K562 (cell line): ENCODE data around the gene WDR90. TPM values are rescaled to one million over a fixed set of nuclear protein-coding genes. Genes with fewer than 3 reads are reported as not detected.

Experiments
- ATAC-seq: fragments of 200-7000 bp; cut with Tn5 transposase; 3 replicates; pipeline ENCODE4 v1.9.1; 2020; ENCODE audit warnings: moderate library complexity
- BruUV-seq: library from RNA; stranded (reverse); fragments of 400-500 nt; replicated peaks from 2 replicates; lab custom pipeline; 2021; lab: Mats Ljungman, UMichigan
- CTCF ChIA-PET: fragments of 300-600 bp; formaldehyde crosslinking; extraction: SDS; loops from one replicate; lab custom pipeline; 2021; ENCODE audit warnings: low intra/inter-chr PET ratio; lab: Yijun Ruan, JAX
- POLR2A ChIA-PET: fragments of 300-600, 350-650 bp; sonication (Branson Sonifier 250); formaldehyde crosslinking; extraction: SDS; loops from one replicate; lab custom pipeline; 2021; ENCODE audit warnings: antibody characterized with exemption, inconsistent platforms; lab: Yijun Ruan, JAX
- DNase-seq, 4 experiments: peaks; one replicate each; pipeline versions ENCODE4 v3.0.0 to v3.0.0-alpha.2; 2011 to 2018; ENCODE audit warnings: low spot score in 3 of 4, mixed read lengths in 3 of 4; ENCODE audit errors: extremely low read depth in 1 of 4
- FAIRE-seq: peaks from 2 replicates; lab custom pipeline; 2011; peaks lifted over from hg19 to GRCh38; lab: Jason Lieb, UNC
- H2AFZ ChIP-seq: 2 replicates; pipeline ENCODE4 v1.6.0; 2011; ENCODE audit warnings: low read depth, low read length, control low read depth, inconsistent platforms
- H3K27ac ChIP-seq: fragments of 200-600 bp; 3 replicates; pipeline ENCODE4 v1.8.0; 2011; ENCODE audit warnings: low read depth, mild to moderate bottlenecking, control low read depth, inconsistent platforms, low read length, moderate library complexity, mixed read lengths; ENCODE audit errors: extremely low read depth
- H3K27me3 ChIP-seq, 2 experiments: fragments of 300-600 bp in 1 of 2; 2 replicates in 1 of 2; 3 replicates in 1 of 2; pipeline versions ENCODE4 v1.6.0 to v1.8.0; 2011; ENCODE audit warnings: inconsistent platforms in 2 of 2, low read length in 2 of 2, mild to moderate bottlenecking in 1 of 2, mixed read lengths in 1 of 2, moderate library complexity in 1 of 2; ENCODE audit not compliant: control insufficient read depth in 2 of 2, insufficient read depth in 2 of 2
- H3K36me3 ChIP-seq: fragments of 300-600 bp; 3 replicates; pipeline ENCODE4 v1.8.0; 2011; ENCODE audit warnings: mild to moderate bottlenecking, low read length, inconsistent platforms; ENCODE audit not compliant: control insufficient read depth, insufficient read depth
- H3K4me1 ChIP-seq, 2 experiments: fragments of 200-600 bp in 1 of 2; replicated peaks in 1 of 2; 2 replicates in 1 of 2; 3 replicates in 1 of 2; pipeline versions ENCODE4 v1.5.1 to v1.8.0; 2011; ENCODE audit warnings: inconsistent platforms in 2 of 2, low read length in 2 of 2, mild to moderate bottlenecking in 1 of 2, mixed read lengths in 1 of 2, moderate library complexity in 1 of 2; ENCODE audit not compliant: control insufficient read depth in 2 of 2, insufficient read depth in 2 of 2
- H3K4me2 ChIP-seq: 2 replicates; pipeline ENCODE4 v1.6.1; 2011; ENCODE audit warnings: low read length, control low read depth, inconsistent platforms, mixed read lengths; ENCODE audit not compliant: insufficient read depth
- H3K4me3 ChIP-seq: fragments of 200-600 bp; sonication (generic), shearing (Covaris generic); 2 replicates; pipeline ENCODE4 v1.5.1; 2016; ENCODE audit warnings: control low read depth, inconsistent platforms
- H3K79me2 ChIP-seq: fragments of 200-600 bp; 3 replicates; pipeline ENCODE4 v1.8.0; 2011; ENCODE audit warnings: low read length, inconsistent platforms; ENCODE audit not compliant: control insufficient read depth, insufficient read depth
- H3K9ac ChIP-seq, 2 experiments: 2 replicates each; pipeline versions ENCODE4 v1.6.0 to v1.6.1; 2011; ENCODE audit warnings: low read depth in 2 of 2, low read length in 2 of 2, control low read depth in 1 of 2, inconsistent platforms in 1 of 2, mild to moderate bottlenecking in 1 of 2, mixed read lengths in 1 of 2; ENCODE audit not compliant: insufficient read depth in 1 of 2
- H3K9me1 ChIP-seq: one replicate; pipeline ENCODE4 v1.6.0; 2011; ENCODE audit warnings: inconsistent platforms, mild to moderate bottlenecking, low read length, moderate library complexity; ENCODE audit not compliant: control insufficient read depth, insufficient read depth
- H3K9me3 ChIP-seq: replicated peaks from 2 replicates; pipeline ENCODE4 v1.5.1; 2011; ENCODE audit warnings: low read depth, low read length, inconsistent platforms; ENCODE audit not compliant: control insufficient read depth, insufficient read depth
- H4K20me1 ChIP-seq: replicated peaks from 2 replicates; pipeline ENCODE4 v1.6.1; 2011; ENCODE audit warnings: low read length, inconsistent platforms, mixed read lengths; ENCODE audit not compliant: control insufficient read depth, insufficient read depth
- ETV6 ChIP-seq, 3 experiments: fragments of 150-350 bp in 1 of 3; sonication (generic) in 1 of 3; formaldehyde crosslinking in 1 of 3; IDR thresholded peaks; 2 replicates each; pipeline versions ENCODE4 v1.6.1 to v1.8.0; 2014 to 2022; ENCODE audit warnings: borderline replicate concordance in 2 of 3, low read depth in 2 of 3, antibody characterized with exemption in 1 of 3, low read length in 1 of 3, mild to moderate bottlenecking in 1 of 3, missing genetic modification reagents in 1 of 3
- GABPB1 ChIP-seq: sonication (generic); formaldehyde crosslinking; IDR thresholded peaks from 2 replicates; pipeline ENCODE4 v1.8.0; 2022; ENCODE audit warnings: mild to moderate bottlenecking, missing genetic modification reagents
- MCM7 ChIP-seq, 2 experiments: fragments of 450-650 bp; IDR thresholded peaks; 2 replicates each; pipeline ENCODE4 v1.6.1; 2016 to 2018
- SP2 ChIP-seq: IDR thresholded peaks from 2 replicates; pipeline ENCODE4 v1.6.1; 2011; ENCODE audit warnings: mild to moderate bottlenecking, low read depth, low read length, moderate library complexity; ENCODE audit not compliant: poor library complexity, severe bottlenecking; ENCODE audit errors: extremely low read depth
- TBL1XR1 ChIP-seq, 2 experiments: IDR thresholded peaks; 2 replicates each; pipeline ENCODE4 v1.6.1; 2012; ENCODE audit warnings: improper control_type of control experiment in 2 of 2, low read length in 2 of 2, mild to moderate bottlenecking in 1 of 2
- TGIF2 ChIP-seq: sonication (generic); formaldehyde crosslinking; IDR thresholded peaks from 2 replicates; pipeline ENCODE4 v1.8.1; 2022; ENCODE audit warnings: mild to moderate bottlenecking, missing genetic modification reagents, moderate library complexity
- WGBS: fragments of 100-300 bp; shearing (Covaris generic); methylation state at CpG from one replicate; pipeline ENCODE4 v1.1.6; 2016; ENCODE audit warnings: low coverage, mixed read lengths; ENCODE audit not compliant: insufficient coverage; ENCODE audit errors: missing lambda C conversion rate; 5-methylcytosine and 5-hydroxymethylcytosine counted together
- in situ Hi-C: fragments of 300-500 bp; cut with MboI; formaldehyde crosslinking; loops from 4 replicates; pipeline ENCODE4 v1.15.0; 2018; ENCODE audit warnings: inconsistent platforms, mixed read lengths
- intact Hi-C: fragments of 100-400 bp; cut with micrococcal nuclease; formaldehyde crosslinking; loops from 2 replicates; pipeline ENCODE4 v1.14.2; 2022
- polyA plus RNA-seq, 8 experiments: library from polyadenylated mRNA; depleted of rRNA in 4 of 8; stranded (reverse) in 5 of 8; unstranded in 3 of 8; fragments of >200 nt; fragmentation: Nextera tagmentation in 2 of 8; fragmentation: Illumina TruSeq in 1 of 8; extraction: Ambion mirVana in 2 of 8; extraction: Trizol in 1 of 8; gene quantifications; 2 replicates each; pipeline versions ENCODE4 v1.2.1 to v1.2.3, GENCODE V29; 2011 to 2014; ENCODE audit warnings: inconsistent platforms in 1 of 8, missing spikeins in 1 of 8
- total RNA-seq, 7 experiments: library from RNA; depleted of rRNA in 6 of 7; stranded (reverse); fragments of >200 nt in 6 of 7; fragmentation: Illumina TruSeq in 2 of 7; extraction: Trizol in 2 of 7; gene quantifications; 2 replicates each; pipeline versions ENCODE4 v1.2.1 to v1.2.3, GENCODE V29; 2011 to 2021; ENCODE audit warnings: low replicate concordance in 1 of 7
- TF ChIP-seq, protein P1 (sequence below): fragments of 250-450 bp; sonication (Bioruptor Pico); IDR thresholded peaks from 2 replicates; pipeline ENCODE4 v1.4.0; 2020; ENCODE audit warnings: mild to moderate bottlenecking, moderate library complexity
- TF ChIP-seq, protein P2 (sequence below): fragments of 150-350 bp; conservative IDR thresholded peaks from 2 replicates; pipeline ENCODE4 v1.6.1; 2014; ENCODE audit warnings: low read length
- TF ChIP-seq, protein P3 (sequence below), 3 experiments: fragments of 200-800 bp in 1 of 3; sonication (Bioruptor generic) in 1 of 3; sonication (generic) in 1 of 3; formaldehyde crosslinking in 1 of 3; IDR thresholded peaks; 2 replicates each; pipeline versions ENCODE4 v1.6.1 to v1.8.0; 2016 to 2022; ENCODE audit warnings: mild to moderate bottlenecking in 2 of 3, missing compliant biosample characterization in 2 of 3, missing genetic modification characterization in 2 of 3, missing genetic modification reagents in 1 of 3
- TF ChIP-seq, protein P4 (sequence below): sonication (generic); formaldehyde crosslinking; IDR thresholded peaks from 2 replicates; pipeline ENCODE4 v1.8.1; 2023; ENCODE audit warnings: mild to moderate bottlenecking, missing genetic modification reagents

WDR90 gene
- total and polyA plus RNA-seq, 9 of the 15 experiments (the other 6 are each of a cell fraction or from before 2014, with no cell fraction given), result 0.44 to 12.6 (median 3.3) TPM

DNA sequence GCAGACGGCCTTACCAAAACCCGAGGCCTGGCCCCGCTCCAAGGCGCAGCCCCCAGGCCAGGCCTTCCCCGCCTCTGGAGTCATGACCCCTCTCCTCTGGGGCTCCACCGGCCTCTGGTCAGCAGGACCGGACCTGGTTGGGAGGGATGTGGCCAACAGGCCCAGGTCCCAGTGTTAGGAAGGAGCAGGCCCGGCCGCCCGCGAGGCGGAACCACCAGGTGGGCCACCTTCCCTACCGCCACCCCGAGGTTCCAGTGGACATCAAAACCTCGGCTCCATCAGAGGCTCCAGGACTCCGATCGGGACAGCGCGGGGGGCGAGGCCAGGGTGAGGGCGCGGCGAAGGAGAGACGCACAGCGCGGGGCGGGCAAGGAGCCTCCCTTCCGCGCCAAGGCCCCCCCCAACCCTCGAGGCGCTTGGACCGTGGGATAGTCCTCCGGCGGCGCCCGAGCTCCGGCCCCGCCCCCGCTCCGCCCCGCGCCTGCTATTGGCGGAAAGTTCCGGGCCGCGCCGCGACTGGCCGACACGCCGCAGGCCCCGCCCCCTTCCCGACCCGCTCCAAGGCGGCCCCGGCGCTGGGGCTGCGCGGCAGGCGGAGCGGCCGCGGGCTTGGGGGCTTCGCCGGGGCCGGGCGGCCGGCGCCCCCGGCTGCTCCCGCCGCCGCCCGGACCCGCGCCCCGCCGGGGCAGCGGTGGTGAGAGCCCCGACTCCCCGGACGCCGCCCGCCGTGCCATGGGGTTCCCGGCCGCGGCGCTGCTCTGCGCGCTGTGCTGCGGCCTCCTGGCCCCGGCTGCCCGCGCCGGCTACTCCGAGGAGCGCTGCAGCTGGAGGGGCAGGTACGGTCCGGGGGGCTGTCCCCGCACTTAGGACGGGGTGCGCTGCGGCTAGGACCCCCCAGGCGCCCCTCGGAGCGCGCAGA lies 65.7 kb downstream of the WDR90 start, which contains the start of gene METRN:
Gene METRN (plus strand): TSS at position 561 of the 919 bp plus-strand sequence. CDS start 172 bp downstream, at position 733.
- 7% methylated on average over 88 of the region's 108 CpGs for WGBS
- peak; percentile 87 to 95 (median 91) for DNase-seq
- no TSS peak for BruUV-seq
- Histone ChIP-seq H3K9me3 (no peaks in the 10 kb centered on the region), H3K36me3 (peaks cover 19% of the 10 kb centered on the region; the same call in 2 of the 3 replicates), H3K79me2 (peaks cover 20% of the 10 kb centered on the region), H3K9me1 (peaks cover 3% of the 10 kb centered on the region), H3K9ac (peak within 1 kb of the TSS; percentile 42 to 92; a peak in 3 of 4 replicates), H2AFZ (peak within 1 kb of the TSS; percentile 75), H3K4me3 (peak within 1 kb of the TSS; percentile 68), H4K20me1 (peaks cover 7% of the 10 kb centered on the region; the same call in 1 of the 2 replicates), H3K27me3 (no peaks in the 10 kb centered on the region), H3K27ac (peak within 1 kb of the TSS; percentile 35; the same call in 2 of the 3 replicates), H3K4me2 (peak within 1 kb of the TSS; percentile 77), H3K4me1 (peaks cover 12 to 85% of the 10 kb centered on the region in 2 experiments; a peak in 4 of 5 replicates)
- in situ Hi-C loops (loop anchor here (5.0 to 10.0 kb wide), 2 partner anchors 72 to 340 kb away; partner anchors contain the start of genes CHTF18 and RPUSD1), intact Hi-C loops (loop anchor here (2.0 to 5.0 kb wide), 2 partner anchors 14 to 92 kb away; no protein-coding TSS in a partner anchor)
- ChIA-PET POLR2A (interaction anchor here (0.6 to 1.7 kb wide), 8 partner anchors 11 to 345 kb away, joined by 3 to 5 read pairs (median 4); partner anchors contain the start of genes CCDC78 and WDR24), CTCF (interaction anchor here (0.9 to 1.3 kb wide), 2 partner anchors 26 to 71 kb away, joined by 3 to 9 read pairs; partner anchors contain the start of gene CIAO3)
- FAIRE-seq, result peak; percentile 60
- ATAC-seq, result peak; percentile 84
- no peak for TF ChIP-seq TBL1XR1 (IDR thresholded peaks at IDR 0.05; ENCODE audit: low read length in 2 of 2)
- TF ChIP-seq MCM7 (IDR thresholded peaks at IDR 0.05), result no peak
- TF ChIP-seq, protein P1, sequence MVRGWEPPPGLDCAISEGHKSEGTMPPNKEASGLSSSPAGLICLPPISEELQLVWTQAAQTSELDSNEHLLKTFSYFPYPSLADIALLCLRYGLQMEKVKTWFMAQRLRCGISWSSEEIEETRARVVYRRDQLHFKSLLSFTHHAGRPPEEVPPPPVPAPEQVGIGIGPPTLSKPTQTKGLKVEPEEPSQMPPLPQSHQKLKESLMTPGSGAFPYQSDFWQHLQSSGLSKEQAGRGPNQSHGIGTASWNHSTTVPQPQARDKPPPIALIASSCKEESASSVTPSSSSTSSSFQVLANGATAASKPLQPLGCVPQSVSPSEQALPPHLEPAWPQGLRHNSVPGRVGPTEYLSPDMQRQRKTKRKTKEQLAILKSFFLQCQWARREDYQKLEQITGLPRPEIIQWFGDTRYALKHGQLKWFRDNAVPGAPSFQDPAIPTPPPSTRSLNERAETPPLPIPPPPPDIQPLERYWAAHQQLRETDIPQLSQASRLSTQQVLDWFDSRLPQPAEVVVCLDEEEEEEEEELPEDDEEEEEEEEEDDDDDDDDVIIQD, result no peak
- peak; percentile 46; the same call in 1 of the 2 replicates for TF ChIP-seq TGIF2 (CRISPR knock-in tag)
- TF ChIP-seq, protein P2, sequence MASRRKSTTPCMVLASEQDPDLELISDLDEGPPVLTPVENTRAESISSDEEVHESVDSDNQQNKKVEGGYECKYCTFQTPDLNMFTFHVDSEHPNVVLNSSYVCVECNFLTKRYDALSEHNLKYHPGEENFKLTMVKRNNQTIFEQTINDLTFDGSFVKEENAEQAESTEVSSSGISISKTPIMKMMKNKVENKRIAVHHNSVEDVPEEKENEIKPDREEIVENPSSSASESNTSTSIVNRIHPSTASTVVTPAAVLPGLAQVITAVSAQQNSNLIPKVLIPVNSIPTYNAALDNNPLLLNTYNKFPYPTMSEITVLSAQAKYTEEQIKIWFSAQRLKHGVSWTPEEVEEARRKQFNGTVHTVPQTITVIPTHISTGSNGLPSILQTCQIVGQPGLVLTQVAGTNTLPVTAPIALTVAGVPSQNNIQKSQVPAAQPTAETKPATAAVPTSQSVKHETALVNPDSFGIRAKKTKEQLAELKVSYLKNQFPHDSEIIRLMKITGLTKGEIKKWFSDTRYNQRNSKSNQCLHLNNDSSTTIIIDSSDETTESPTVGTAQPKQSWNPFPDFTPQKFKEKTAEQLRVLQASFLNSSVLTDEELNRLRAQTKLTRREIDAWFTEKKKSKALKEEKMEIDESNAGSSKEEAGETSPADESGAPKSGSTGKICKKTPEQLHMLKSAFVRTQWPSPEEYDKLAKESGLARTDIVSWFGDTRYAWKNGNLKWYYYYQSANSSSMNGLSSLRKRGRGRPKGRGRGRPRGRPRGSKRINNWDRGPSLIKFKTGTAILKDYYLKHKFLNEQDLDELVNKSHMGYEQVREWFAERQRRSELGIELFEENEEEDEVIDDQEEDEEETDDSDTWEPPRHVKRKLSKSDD, result no peak
- TF ChIP-seq, protein P3, sequence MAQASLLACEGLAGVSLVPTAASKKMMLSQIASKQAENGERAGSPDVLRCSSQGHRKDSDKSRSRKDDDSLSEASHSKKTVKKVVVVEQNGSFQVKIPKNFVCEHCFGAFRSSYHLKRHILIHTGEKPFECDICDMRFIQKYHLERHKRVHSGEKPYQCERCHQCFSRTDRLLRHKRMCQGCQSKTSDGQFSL (CRISPR knock-in tag; IDR thresholded peaks at IDR 0.05), result peak; percentile 97
- TF ChIP-seq, protein P3 (tag; IDR thresholded peaks at IDR 0.05), result peak in 1 of 2 experiments; percentile 93; a peak in 2 of 4 replicates
- TF ChIP-seq ETV6 (IDR thresholded peaks at IDR 0.05; ENCODE audit: borderline replicate concordance in 1 of 2, low read depth in 2 of 2, low read length in 1 of 2), result no peak
- no peak for TF ChIP-seq ETV6 (CRISPR knock-in tag; IDR thresholded peaks at IDR 0.05; ENCODE audit: borderline replicate concordance)
- TF ChIP-seq, protein P4, sequence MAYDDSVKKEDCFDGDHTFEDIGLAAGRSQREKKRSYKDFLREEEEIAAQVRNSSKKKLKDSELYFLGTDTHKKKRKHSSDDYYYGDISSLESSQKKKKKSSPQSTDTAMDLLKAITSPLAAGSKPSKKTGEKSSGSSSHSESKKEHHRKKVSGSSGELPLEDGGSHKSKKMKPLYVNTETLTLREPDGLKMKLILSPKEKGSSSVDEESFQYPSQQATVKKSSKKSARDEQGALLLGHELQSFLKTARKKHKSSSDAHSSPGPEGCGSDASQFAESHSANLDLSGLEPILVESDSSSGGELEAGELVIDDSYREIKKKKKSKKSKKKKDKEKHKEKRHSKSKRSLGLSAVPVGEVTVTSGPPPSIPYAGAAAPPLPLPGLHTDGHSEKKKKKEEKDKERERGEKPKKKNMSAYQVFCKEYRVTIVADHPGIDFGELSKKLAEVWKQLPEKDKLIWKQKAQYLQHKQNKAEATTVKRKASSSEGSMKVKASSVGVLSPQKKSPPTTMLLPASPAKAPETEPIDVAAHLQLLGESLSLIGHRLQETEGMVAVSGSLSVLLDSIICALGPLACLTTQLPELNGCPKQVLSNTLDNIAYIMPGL (CRISPR knock-in tag), result no peak
- peak; percentile 41 for TF ChIP-seq SP2
- no peak for TF ChIP-seq GABPB1 (CRISPR knock-in tag)
